Spleen (tissue), 7 donors: ENCODE data around the gene CEMIP2.

ENCODE experiments used
- CTCF ChIP-seq, 11 experiments: fragments of 200-600 bp in 7 of 11; fragments of 450-650 bp in 4 of 11; sonication (generic) in 4 of 11; IDR thresholded peaks in 8 of 11; conservative IDR thresholded peaks in 3 of 11; 1 replicate in 7 of 11; 2 replicates in 4 of 11; pipeline versions ENCODE4 v1.4.0 to v1.8.0; 2016 to 2021; ENCODE audit warnings: antibody characterized with exemption in 11 of 11, inconsistent platforms in 4 of 11, mild to moderate bottlenecking in 1 of 11
- POLR2A ChIP-seq, 3 donors: fragments of 450-650 bp; IDR thresholded peaks; one replicate each; pipeline ENCODE4 v1.5.1; 2017; ENCODE audit warnings: antibody characterized with exemption in 3 of 3, mild to moderate bottlenecking in 1 of 3
- donor health status: DM: no; HTN: no; CAD: no; lungs with moderate emphysema.
- donor health status: DM: no; HTN: no; CAD: no.
- donor health status: DM: no; HTN: no; CAD: no.

- no peak for TF ChIP-seq POLR2A (IDR thresholded peaks at IDR 0.05)
- no peak for TF ChIP-seq CTCF (IDR thresholded peaks at IDR 0.05 in 8 of 11, conservative IDR thresholded peaks at IDR 0.05 in 3 of 11)
Observed at GRCh38 chr9:71814226-71814625, 45.9 kb upstream of the CEMIP2 start.
